GM23248 (cell line): ENCODE results near the gene NPAS3.

ENCODE experiments used
- EZH2 ChIP-seq: fragments of 200-600 bp; sonication (generic); IDR thresholded peaks from 2 replicates; pipeline ENCODE4 v1.6.1; 2018; ENCODE audit warnings: antibody characterized with exemption, mild to moderate bottlenecking; ENCODE audit not compliant: insufficient read depth, poor library complexity, severe bottlenecking
- EZH2phosphoT487 ChIP-seq: fragments of 200-600 bp; sonication (generic); IDR thresholded peaks from 2 replicates; pipeline ENCODE4 v1.6.1; 2018; ENCODE audit warnings: antibody characterized with exemption, moderate library complexity, mild to moderate bottlenecking, low read depth; ENCODE audit not compliant: insufficient read depth

- TF ChIP-seq EZH2phosphoT487 = no peak
- no peak for TF ChIP-seq EZH2
Measured at GRCh38 chr14:33492491-33492890, 553.8 kb downstream of the NPAS3 start.
